Measurements from ENCODE around the gene PDCL2.

The PDCL2 gene

DNA sequence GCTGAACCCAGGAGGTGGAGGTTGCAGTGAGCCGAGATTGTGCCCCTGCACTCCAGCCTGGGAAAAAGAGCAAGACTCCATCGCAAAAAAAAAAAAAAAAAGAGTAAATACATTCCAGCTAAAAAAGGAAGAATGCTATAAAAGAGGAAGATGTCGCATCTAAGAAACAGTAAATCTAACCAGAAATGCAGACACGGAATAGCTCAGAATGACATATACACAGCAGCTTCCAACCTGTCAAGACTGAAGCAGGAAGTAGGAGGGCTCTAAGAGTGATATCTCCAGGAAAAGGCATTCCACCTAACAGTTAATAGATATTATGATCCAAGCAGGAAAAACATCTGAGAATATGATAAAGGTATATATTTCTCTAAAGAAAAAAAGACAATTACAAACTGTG is 61.4 kb downstream of the PDCL2 start:
- DNase-seq, result no peak

DNA sequence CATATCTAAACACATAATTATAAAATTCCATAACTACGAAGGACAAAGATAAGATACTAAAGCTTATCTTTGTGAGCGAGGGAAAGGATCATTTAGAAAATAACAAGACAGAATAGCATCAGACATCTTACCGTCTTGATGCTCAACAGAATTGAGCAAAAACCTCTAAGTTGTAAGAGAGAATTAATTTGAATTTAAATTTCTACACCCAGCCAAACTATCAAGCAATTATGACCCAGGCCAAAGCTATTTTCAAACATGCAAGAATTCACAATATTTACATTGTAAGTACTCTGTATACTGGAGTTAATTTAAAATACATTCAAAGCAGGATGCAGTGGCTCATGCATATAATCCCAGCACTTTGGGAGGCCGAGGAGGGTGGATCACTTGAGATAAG is 61.9 kb downstream of the PDCL2 start:
- no peak for DNase-seq

- DNase-seq, result no peak
These were observed 63.6 kb downstream of the PDCL2 start for GRCh38 chr4:55528491-55528890.

DNA sequence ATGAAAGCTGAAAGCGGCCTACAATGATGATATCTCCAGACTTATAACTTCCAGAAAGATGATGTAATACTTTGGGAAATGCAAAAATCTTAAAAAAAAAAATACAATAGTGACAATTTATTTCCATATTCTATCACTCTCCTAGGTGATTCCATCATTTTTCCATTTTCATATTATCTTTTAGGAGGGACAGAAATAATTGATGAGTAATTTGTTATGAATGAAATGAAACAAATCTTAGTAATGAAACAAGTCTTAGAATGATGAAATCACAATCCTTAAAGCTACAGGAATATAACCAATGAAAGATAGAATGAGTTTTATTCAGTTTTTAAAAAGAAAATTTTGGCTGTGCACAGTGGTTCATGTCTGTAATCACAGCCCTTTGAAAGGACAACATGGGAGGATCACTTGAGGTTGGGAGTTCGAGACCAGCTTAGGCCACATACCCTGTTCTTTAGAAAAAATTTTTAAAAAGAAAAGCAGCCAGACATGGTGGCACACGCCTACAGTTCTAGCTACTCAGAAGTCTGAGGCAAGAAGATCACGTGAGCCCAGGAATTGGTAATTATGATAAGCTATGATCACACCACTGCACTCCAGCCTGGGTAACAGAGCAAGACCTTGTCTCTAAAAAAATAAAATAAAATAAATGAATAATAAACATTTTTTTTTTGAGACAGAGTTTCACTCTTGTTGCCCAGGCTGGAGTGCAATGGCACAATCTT is 67.0 kb downstream of the PDCL2 start:
- DNase-seq, result no peak

GRCh38 chr4:55518442-55518841 is 73.6 kb downstream of the PDCL2 start:
- no peak for DNase-seq

GRCh38 chr4:55517526-55518229 is 74.4 kb downstream of the PDCL2 start:
- no peak for DNase-seq

GRCh38 chr4:55512922-55513571 is 79.0 kb downstream of the PDCL2 start:
- no peak for DNase-seq

GRCh38 chr4:55512077-55512476 is 80.0 kb downstream of the PDCL2 start:
- DNase-seq, result no peak

GRCh38 chr4:55510685-55511084 is 81.4 kb downstream of the PDCL2 start:
- DNase-seq, result no peak

- no peak for DNase-seq
These were observed 82.8 kb downstream of the PDCL2 start for GRCh38 chr4:55509266-55509665.

DNA sequence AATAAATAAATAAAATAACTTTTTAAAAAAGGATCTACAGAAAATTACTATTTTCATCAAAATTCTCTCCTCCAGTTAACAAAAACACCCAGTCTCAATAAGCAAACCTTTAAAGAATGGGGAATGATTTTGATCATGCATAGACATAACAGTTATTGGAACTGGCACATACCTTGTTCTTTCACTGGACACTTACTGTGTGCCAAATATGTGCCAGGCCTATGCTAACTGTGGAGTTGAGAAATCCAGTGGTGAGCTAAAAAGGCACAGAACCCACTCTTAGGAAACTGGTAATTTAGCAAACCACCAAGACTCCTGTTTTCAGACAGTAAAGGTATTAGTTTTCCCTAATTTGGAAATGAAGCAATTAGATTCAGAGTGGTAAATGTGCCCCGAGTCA is 84.4 kb downstream of the PDCL2 start:
- DNase-seq, result no peak
